CD14-positive monocyte (primary cell): Measurements from ENCODE around the gene KCNG2. TPM values are rescaled to one million over a fixed set of nuclear protein-coding genes. Genes with fewer than 3 reads are reported as not detected.

Source experiments
- DNase-seq, 3 donors: peaks; one replicate each; pipeline ENCODE4 v3.0.0-alpha.2; 2011 to 2022
- H2AFZ ChIP-seq: 2 replicates; pipeline ENCODE4 v1.6.0; 2012; ENCODE audit warnings: mild to moderate bottlenecking, low read depth, low read length, inconsistent platforms; ENCODE audit not compliant: insufficient read depth, poor library complexity, severe bottlenecking
- H3K27ac ChIP-seq, 2 donors: 1 replicate in 1 of 2; 2 replicates in 1 of 2; pipeline ENCODE4 v1.5.1; 2012 to 2013; ENCODE audit warnings: low read length in 2 of 2, control low read depth in 1 of 2, inconsistent platforms in 1 of 2, low read depth in 1 of 2, mild to moderate bottlenecking in 1 of 2
- H3K27me3 ChIP-seq, 2 donors: one replicate each; pipeline versions ENCODE4 v1.6.0 to v1.6.1; 2011 to 2013; ENCODE audit warnings: low read length in 2 of 2; ENCODE audit not compliant: control insufficient read depth in 2 of 2, insufficient read depth in 2 of 2
- H3K36me3 ChIP-seq, 2 donors: replicated peaks in 1 of 2; 1 replicate in 1 of 2; 2 replicates in 1 of 2; pipeline versions ENCODE4 v1.5.1 to v1.6.1; 2012 to 2013; ENCODE audit warnings: low read length in 2 of 2, control low read depth in 1 of 2, inconsistent platforms in 1 of 2, mild to moderate bottlenecking in 1 of 2; ENCODE audit not compliant: insufficient read depth in 2 of 2, control insufficient read depth in 1 of 2
- H3K4me1 ChIP-seq, 2 donors: 1 replicate in 1 of 2; 2 replicates in 1 of 2; pipeline versions ENCODE4 v1.5.1 to v1.6.1; 2012 to 2013; ENCODE audit warnings: low read length in 2 of 2, control low read depth in 1 of 2, inconsistent platforms in 1 of 2, mild to moderate bottlenecking in 1 of 2, moderate library complexity in 1 of 2; ENCODE audit not compliant: insufficient read depth in 2 of 2, control insufficient read depth in 1 of 2
- H3K4me2 ChIP-seq: replicated peaks from 2 replicates; pipeline ENCODE3; 2012; ENCODE audit warnings: low read length, moderate library complexity, mild to moderate bottlenecking; ENCODE audit not compliant: poor library complexity, severe bottlenecking; ENCODE audit errors: extremely low read depth
- H3K4me3 ChIP-seq, 3 experiments: fragments of 200-600 bp in 1 of 3; sonication (generic) in 1 of 3; replicated peaks in 1 of 3; 1 replicate in 2 of 3; 2 replicates in 1 of 3; pipeline ENCODE4 v1.5.1; 2011 to 2013; ENCODE audit warnings: low read length in 3 of 3, mild to moderate bottlenecking in 3 of 3, control low read depth in 2 of 3, low read depth in 2 of 3, inconsistent platforms in 1 of 3, moderate library complexity in 1 of 3
- H3K79me2 ChIP-seq: 2 replicates; pipeline ENCODE4 v1.6.0; 2012; ENCODE audit warnings: mild to moderate bottlenecking, control low read depth, inconsistent platforms, low read length, moderate library complexity; ENCODE audit not compliant: insufficient read depth
- H3K9ac ChIP-seq: 2 replicates; pipeline ENCODE4 v1.6.0; 2017; ENCODE audit warnings: low read length, mild to moderate bottlenecking; ENCODE audit not compliant: insufficient read depth, poor library complexity, severe bottlenecking
- H3K9me3 ChIP-seq, 2 donors: replicated peaks in 1 of 2; 1 replicate in 1 of 2; 2 replicates in 1 of 2; pipeline versions ENCODE4 v1.5.1 to v1.6.1; 2012 to 2013; ENCODE audit warnings: low read length in 2 of 2, control low read depth in 1 of 2; ENCODE audit not compliant: control insufficient read depth in 1 of 2, insufficient read depth in 1 of 2
- H4K20me1 ChIP-seq: 2 replicates; pipeline ENCODE4 v1.6.0; 2012; ENCODE audit warnings: mild to moderate bottlenecking, low read length, control low read depth, moderate library complexity; ENCODE audit not compliant: insufficient read depth
- H3K27ac Mint-ChIP-seq, 7 donors: one replicate each; pipeline ENCODE4 v1.8.0; 2020; ENCODE audit warnings: mild to moderate bottlenecking in 7 of 7, mixed read lengths in 7 of 7, moderate library complexity in 6 of 7, inconsistent platforms in 2 of 7
- H3K27me3 Mint-ChIP-seq, 3 donors: one replicate each; pipeline ENCODE4 v1.8.0; 2021 to 2022; ENCODE audit warnings: low read depth in 3 of 3, mild to moderate bottlenecking in 3 of 3, mixed read lengths in 3 of 3, moderate library complexity in 3 of 3, inconsistent platforms in 1 of 3
- H3K36me3 Mint-ChIP-seq, 2 donors: one replicate each; pipeline ENCODE4 v1.8.0; 2020; ENCODE audit warnings: mixed read lengths in 2 of 2, inconsistent platforms in 1 of 2, mild to moderate bottlenecking in 1 of 2
- H3K4me1 Mint-ChIP-seq: one replicate; pipeline ENCODE4 v1.8.0; 2020; ENCODE audit warnings: mild to moderate bottlenecking, mixed read lengths
- H3K4me3 Mint-ChIP-seq, 2 donors: one replicate each; pipeline ENCODE4 v1.8.0; 2020; ENCODE audit warnings: mild to moderate bottlenecking in 2 of 2, mixed read lengths in 2 of 2, moderate library complexity in 1 of 2
- H3K9me3 Mint-ChIP-seq, 7 donors: one replicate each; pipeline ENCODE4 v1.8.0; 2020 to 2022; ENCODE audit warnings: mixed read lengths in 7 of 7, mild to moderate bottlenecking in 6 of 7, moderate library complexity in 6 of 7, inconsistent platforms in 2 of 7
- WGBS: methylation state at CpG from one replicate; pipeline ENCODE4 v1.1.5; 2013; ENCODE audit warnings: missing lambda C conversion rate; ENCODE audit not compliant: insufficient coverage; 5-methylcytosine and 5-hydroxymethylcytosine counted together
- intact Hi-C, 2 donors: fragments of 100-400 bp; cut with micrococcal nuclease; formaldehyde crosslinking; loops; one replicate each; pipeline versions ENCODE4 v1.15.0 to v1.15.1; 2023
- polyA plus RNA-seq, 3 donors: library from polyadenylated mRNA; depleted of rRNA in 1 of 3; unstranded in 2 of 3; stranded (reverse) in 1 of 3; fragments of 300-500 nt in 2 of 3; fragments of >200 nt in 1 of 3; fragmentation: Illumina TruSeq in 2 of 3; gene quantifications; 1 replicate in 2 of 3; 2 replicates in 1 of 3; pipeline ENCODE4 v1.2.3, GENCODE V29; 2012 to 2021
- TF ChIP-seq, protein P1 (sequence below): fragments of 200-600 bp; IDR thresholded peaks from one replicate; pipeline ENCODE4 v1.8.0; 2022; ENCODE audit warnings: antibody characterized with exemption, mild to moderate bottlenecking

Gene KCNG2
- polyA plus RNA-seq, 3 donors: 0.04 TPM; not detected in 2

DNA sequence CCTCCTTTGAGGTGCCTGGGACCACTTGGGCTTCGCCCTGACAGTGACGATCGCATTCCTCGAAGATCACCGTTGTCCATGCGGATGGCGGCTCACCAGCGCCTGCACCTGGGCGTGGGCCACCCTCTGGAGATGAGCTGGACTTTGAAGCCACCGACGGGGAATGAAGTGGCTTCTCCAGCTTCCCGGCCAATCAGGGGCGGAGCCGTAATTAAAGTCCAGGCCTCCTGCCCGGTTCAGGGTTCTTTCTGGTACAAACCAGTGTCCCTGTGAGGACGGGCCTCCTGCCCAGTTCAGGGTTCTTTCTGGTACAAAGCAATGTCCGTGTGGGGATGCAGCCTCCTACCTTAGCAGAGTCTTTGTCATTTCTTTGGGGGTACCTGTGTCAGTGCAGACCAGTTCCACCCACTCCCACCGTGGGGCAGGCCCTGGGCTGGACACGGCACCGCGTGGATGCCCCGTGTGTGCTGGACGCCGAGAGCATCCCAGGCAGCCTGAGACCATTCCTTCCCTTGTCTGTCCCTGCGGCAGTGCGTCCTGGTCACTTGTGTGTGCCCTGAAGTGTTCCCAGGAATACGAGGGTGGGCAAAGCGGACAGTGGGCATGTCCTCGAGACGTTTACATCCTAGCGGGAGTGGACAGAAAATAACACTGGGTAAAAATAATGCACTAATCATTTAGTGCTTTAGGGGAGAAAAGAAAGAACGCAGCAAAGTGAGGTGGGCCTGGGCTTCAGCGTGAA lies 55.0 kb downstream of the KCNG2 start:
- Histone ChIP-seq H3K36me3 (no peaks in the 10 kb centered on the region), H3K27me3 (no peaks in the 10 kb centered on the region), H3K9ac (no peak overlapping the region), H3K4me1 (peaks cover 0 to 9% of the 10 kb centered on the region in 2 donors), H4K20me1 (no peaks in the 10 kb centered on the region), H3K79me2 (no peaks in the 10 kb centered on the region), H3K4me2 (no peak overlapping the region), H2AFZ (no peak overlapping the region), H3K27ac (no peak overlapping the region), H3K9me3 (peaks cover 0 to 15% of the 10 kb centered on the region in 2 donors), H3K4me3 (no peak overlapping the region)
- Mint-ChIP-seq H3K27me3 (peaks cover 0 to 4% (median 0%) of the 10 kb centered on the region in 3 donors), H3K9me3 (peaks cover 0 to 14% (median 3%) of the 10 kb centered on the region in 7 donors), H3K4me1 (peaks cover 10% of the 10 kb centered on the region), H3K36me3 (no peaks in the 10 kb centered on the region), H3K27ac (no peak overlapping the region), H3K4me3 (no peak overlapping the region)
- no peak for DNase-seq
- TF ChIP-seq, protein P1, sequence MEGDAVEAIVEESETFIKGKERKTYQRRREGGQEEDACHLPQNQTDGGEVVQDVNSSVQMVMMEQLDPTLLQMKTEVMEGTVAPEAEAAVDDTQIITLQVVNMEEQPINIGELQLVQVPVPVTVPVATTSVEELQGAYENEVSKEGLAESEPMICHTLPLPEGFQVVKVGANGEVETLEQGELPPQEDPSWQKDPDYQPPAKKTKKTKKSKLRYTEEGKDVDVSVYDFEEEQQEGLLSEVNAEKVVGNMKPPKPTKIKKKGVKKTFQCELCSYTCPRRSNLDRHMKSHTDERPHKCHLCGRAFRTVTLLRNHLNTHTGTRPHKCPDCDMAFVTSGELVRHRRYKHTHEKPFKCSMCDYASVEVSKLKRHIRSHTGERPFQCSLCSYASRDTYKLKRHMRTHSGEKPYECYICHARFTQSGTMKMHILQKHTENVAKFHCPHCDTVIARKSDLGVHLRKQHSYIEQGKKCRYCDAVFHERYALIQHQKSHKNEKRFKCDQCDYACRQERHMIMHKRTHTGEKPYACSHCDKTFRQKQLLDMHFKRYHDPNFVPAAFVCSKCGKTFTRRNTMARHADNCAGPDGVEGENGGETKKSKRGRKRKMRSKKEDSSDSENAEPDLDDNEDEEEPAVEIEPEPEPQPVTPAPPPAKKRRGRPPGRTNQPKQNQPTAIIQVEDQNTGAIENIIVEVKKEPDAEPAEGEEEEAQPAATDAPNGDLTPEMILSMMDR: no peak
- 97% methylated on average over 33 of the region's 33 CpGs for WGBS
- intact Hi-C loops: no loop called here

GRCh38 chr18:79853303-79853992 lies 55.7 kb downstream of the KCNG2 start:
- Histone ChIP-seq H3K4me1 (peaks cover 0 to 9% of the 10 kb centered on the region in 2 donors), H3K36me3 (no peaks in the 10 kb centered on the region), H4K20me1 (no peaks in the 10 kb centered on the region), H3K4me2 (no peak overlapping the region), H2AFZ (no peak overlapping the region), H3K9me3 (peaks cover 0 to 11% of the 10 kb centered on the region in 2 donors), H3K27me3 (no peaks in the 10 kb centered on the region), H3K4me3 (no peak overlapping the region), H3K79me2 (no peaks in the 10 kb centered on the region), H3K9ac (no peak overlapping the region), H3K27ac (no peak overlapping the region)
- Mint-ChIP-seq H3K27me3 (peaks cover 0 to 4% (median 0%) of the 10 kb centered on the region in 3 donors), H3K36me3 (no peaks in the 10 kb centered on the region), H3K27ac (peak overlapping the region in 2 of 7 donors; percentile 24 to 64), H3K4me1 (peaks cover 10% of the 10 kb centered on the region), H3K9me3 (peaks cover 0 to 13% (median 2%) of the 10 kb centered on the region in 7 donors), H3K4me3 (no peak overlapping the region)
- TF ChIP-seq, protein P1: no peak
- DNase-seq: no peak
- WGBS: 77% methylated on average over 24 of the region's 26 CpGs
- intact Hi-C loops: no loop called here
